Caco-2 (cell line): ENCODE measurements around the gene POLDIP2. TPM values are rescaled to one million over a fixed set of nuclear protein-coding genes. Genes with fewer than 3 reads are reported as not detected.

Experiments used
- BruUV-seq: library from RNA; stranded (reverse); fragments of 400-500 nt; replicated peaks from 2 replicates; lab custom pipeline; 2021; lab: Mats Ljungman, UMichigan
- CTCF ChIA-PET: fragments of 300-600 bp; sonication (Branson Sonifier 250); formaldehyde crosslinking; loops from one replicate; lab custom pipeline; 2022; ENCODE audit warnings: antibody characterized with exemption; lab: Charles Lee
- POLR2A ChIA-PET: fragments of 300-600 bp; sonication (Branson Sonifier 250); formaldehyde crosslinking; loops from one replicate; lab custom pipeline; 2022; ENCODE audit warnings: antibody characterized with exemption; lab: Charles Lee
- DNase-seq, 2 experiments: peaks; one replicate each; pipeline versions ENCODE4 v3.0.0 to v3.0.0-alpha.2; 2020 to 2022
- H3K27me3 ChIP-seq: replicated peaks from 2 replicates; pipeline ENCODE4 v1.6.0; 2011; ENCODE audit warnings: low read length; ENCODE audit not compliant: control insufficient read depth, insufficient read depth
- H3K36me3 ChIP-seq: 2 replicates; pipeline ENCODE4 v1.5.1; 2011; ENCODE audit warnings: low read length; ENCODE audit not compliant: control insufficient read depth, insufficient read depth
- H3K4me1 ChIP-seq: fragments of 250-450 bp; sonication (Bioruptor Pico); 2 replicates; pipeline ENCODE4 v1.5.1; 2020; ENCODE audit warnings: mild to moderate bottlenecking
- H3K4me3 ChIP-seq: 2 replicates; pipeline ENCODE4 v1.5.1; 2011; ENCODE audit warnings: low read depth, mild to moderate bottlenecking, control low read depth, low read length
- H3K9me3 ChIP-seq: fragments of 250-450 bp; sonication (Bioruptor Pico); 2 replicates; pipeline ENCODE4 v1.5.1; 2020; ENCODE audit warnings: mild to moderate bottlenecking, moderate library complexity
- H3K27ac Mint-ChIP-seq: one replicate; pipeline ENCODE4 v1.8.0; 2022; ENCODE audit warnings: mixed read lengths; ENCODE audit not compliant: unreplicated experiment
- H3K27me3 Mint-ChIP-seq: one replicate; pipeline ENCODE4 v1.8.0; 2022; ENCODE audit warnings: mixed read lengths; ENCODE audit not compliant: insufficient read depth, unreplicated experiment
- H3K36me3 Mint-ChIP-seq: one replicate; pipeline ENCODE4 v1.8.0; 2022; ENCODE audit warnings: mild to moderate bottlenecking, mixed read lengths; ENCODE audit not compliant: insufficient read depth, unreplicated experiment
- H3K4me1 Mint-ChIP-seq: one replicate; pipeline ENCODE4 v1.8.0; 2022; ENCODE audit warnings: low read depth, mixed read lengths; ENCODE audit not compliant: unreplicated experiment
- H3K4me3 Mint-ChIP-seq: one replicate; pipeline ENCODE4 v1.8.0; 2022; ENCODE audit warnings: mild to moderate bottlenecking, moderate library complexity, mixed read lengths; ENCODE audit not compliant: unreplicated experiment
- H3K9me3 Mint-ChIP-seq: one replicate; pipeline ENCODE4 v1.8.0; 2022; ENCODE audit warnings: mixed read lengths; ENCODE audit not compliant: unreplicated experiment
- CTCF ChIP-seq, 2 experiments: fragments of 200-600 bp in 1 of 2; IDR thresholded peaks; 1 replicate in 1 of 2; 2 replicates in 1 of 2; pipeline versions ENCODE4 v1.5.1 to v1.8.0; 2011 to 2022; ENCODE audit warnings: antibody characterized with exemption in 1 of 2, control low read depth in 1 of 2, inconsistent platforms in 1 of 2, low read depth in 1 of 2, low read length in 1 of 2, mild to moderate bottlenecking in 1 of 2, moderate library complexity in 1 of 2; ENCODE audit not compliant: insufficient read depth in 1 of 2, severe bottlenecking in 1 of 2, unreplicated experiment in 1 of 2
- intact Hi-C: fragments of 100-400 bp; cut with micrococcal nuclease; formaldehyde crosslinking; loops from one replicate; pipeline ENCODE4 v1.10.0; 2022; ENCODE audit not compliant: unreplicated experiment
- total RNA-seq: library from RNA; stranded (reverse); gene quantifications from 2 replicates; pipeline ENCODE4 v1.2.3, GENCODE V29; 2022

POLDIP2 gene
- total RNA-seq, 1 experiment from 2014 or later, result 257 TPM

GRCh38 chr17:28345419-28346198 is 11.7 kb downstream of the POLDIP2 start:
- no peaks in the 10 kb centered on the region for H3K9me3 Mint-ChIP-seq
- CTCF ChIA-PET, result interaction anchor here (0.9 to 2.0 kb wide), 5 partner anchors 10 to 112 kb away, joined by 3 to 13 read pairs (median 3); partner anchors contain the start of genes IFT20, POLDIP2, TNFAIP1 and VTN
- H3K36me3 ChIP-seq, result peaks cover 27% of the 10 kb centered on the region
- H3K4me1 Mint-ChIP-seq, result peaks cover 8% of the 10 kb centered on the region
- H3K4me1 ChIP-seq, result peaks cover 22% of the 10 kb centered on the region
- intact Hi-C loops, result no loop called here
- POLR2A ChIA-PET, result interaction anchor here (1.1 to 3.3 kb wide), 5 partner anchors 10 to 282 kb away, joined by 3 to 42 read pairs (median 10); partner anchors contain the start of genes IFT20, POLDIP2, TNFAIP1 and VTN
- no peak overlapping the region for H3K4me3 ChIP-seq
- H3K4me3 Mint-ChIP-seq, result no peak overlapping the region
- DNase-seq, result no peak
- no peaks in the 10 kb centered on the region for H3K27me3 Mint-ChIP-seq
- BruUV-seq, result TSS peak; percentile 2
- H3K36me3 Mint-ChIP-seq, result peaks cover 91% of the 10 kb centered on the region
- H3K27me3 ChIP-seq, result no peaks in the 10 kb centered on the region
- TF ChIP-seq CTCF (IDR thresholded peaks at IDR 0.05; ENCODE audit: insufficient read depth in 1 of 2, low read depth in 1 of 2, low read length in 1 of 2, severe bottlenecking in 1 of 2, unreplicated experiment in 1 of 2), result no peak
- peak overlapping the region; percentile 1 for H3K27ac Mint-ChIP-seq
- H3K9me3 ChIP-seq, result no peaks in the 10 kb centered on the region

GRCh38 chr17:28344435-28344901 is 12.9 kb downstream of the POLDIP2 start:
- peaks cover 22% of the 10 kb centered on the region for H3K4me1 ChIP-seq
- H3K9me3 Mint-ChIP-seq, result no peaks in the 10 kb centered on the region
- peak in 1 of 2 experiments; percentile 52 for DNase-seq
- H3K27me3 Mint-ChIP-seq, result no peaks in the 10 kb centered on the region
- H3K4me3 ChIP-seq, result no peak overlapping the region
- no peak for TF ChIP-seq CTCF (IDR thresholded peaks at IDR 0.05; ENCODE audit: insufficient read depth in 1 of 2, low read depth in 1 of 2, low read length in 1 of 2, severe bottlenecking in 1 of 2, unreplicated experiment in 1 of 2)
- peaks cover 27% of the 10 kb centered on the region for H3K36me3 ChIP-seq
- intact Hi-C loops, result no loop called here
- no peak overlapping the region for H3K27ac Mint-ChIP-seq
- ChIA-PET POLR2A (interaction anchor here (0.9 to 1.3 kb wide), 2 partner anchors 9 to 13 kb away, joined by 5 to 11 read pairs; partner anchors contain the start of genes IFT20, POLDIP2 and TNFAIP1), CTCF (interaction anchor here (1.0 to 1.6 kb wide), 5 partner anchors 9 to 72 kb away, joined by 3 to 5 read pairs (median 3); partner anchors contain the start of genes IFT20, POLDIP2, TNFAIP1 and VTN)
- H3K36me3 Mint-ChIP-seq, result peaks cover 91% of the 10 kb centered on the region
- no peak overlapping the region for H3K4me3 Mint-ChIP-seq
- H3K27me3 ChIP-seq, result no peaks in the 10 kb centered on the region
- H3K9me3 ChIP-seq, result no peaks in the 10 kb centered on the region
- no TSS peak for BruUV-seq
- H3K4me1 Mint-ChIP-seq, result peaks cover 8% of the 10 kb centered on the region

GRCh38 chr17:28344011-28344410 is 13.3 kb downstream of the POLDIP2 start:
- H3K27ac Mint-ChIP-seq, result no peak overlapping the region
- H3K4me1 ChIP-seq, result peaks cover 22% of the 10 kb centered on the region
- H3K27me3 ChIP-seq, result no peaks in the 10 kb centered on the region
- H3K9me3 Mint-ChIP-seq, result no peaks in the 10 kb centered on the region
- no peak for TF ChIP-seq CTCF (IDR thresholded peaks at IDR 0.05; ENCODE audit: insufficient read depth in 1 of 2, low read depth in 1 of 2, low read length in 1 of 2, severe bottlenecking in 1 of 2, unreplicated experiment in 1 of 2)
- ChIA-PET POLR2A (interaction anchor here (0.9 to 1.3 kb wide), 2 partner anchors 8 to 13 kb away, joined by 5 to 11 read pairs; partner anchors contain the start of genes IFT20, POLDIP2 and TNFAIP1), CTCF (interaction anchor here (0.5 to 1.2 kb wide), 4 partner anchors 8 to 73 kb away, joined by 3 to 5 read pairs (median 3); partner anchors contain the start of genes IFT20 and TNFAIP1)
- DNase-seq, result peak in 1 of 2 experiments; percentile 56
- no peak overlapping the region for H3K4me3 Mint-ChIP-seq
- no TSS peak for BruUV-seq
- H3K4me3 ChIP-seq, result no peak overlapping the region
- H3K27me3 Mint-ChIP-seq, result no peaks in the 10 kb centered on the region
- intact Hi-C loops, result no loop called here
- peaks cover 8% of the 10 kb centered on the region for H3K4me1 Mint-ChIP-seq
- H3K36me3 Mint-ChIP-seq, result peaks cover 91% of the 10 kb centered on the region
- no peaks in the 10 kb centered on the region for H3K9me3 ChIP-seq
- peaks cover 28% of the 10 kb centered on the region for H3K36me3 ChIP-seq
